SU-DHL-6 (cell line): ENCODE measurements around the gene MITF.
"Not testable (repeated sequence)": the region's sequence is repeated elsewhere in the genome, so short reads cannot be mapped to it uniquely, and the experiment has no call there.

Experiments
- CTCF ChIP-seq: fragments of 200-600 bp; sonication (generic); IDR thresholded peaks from one replicate; pipeline ENCODE4 v1.5.1; 2017; ENCODE audit warnings: antibody characterized with exemption, mild to moderate bottlenecking, low read length, moderate library complexity; ENCODE audit not compliant: insufficient read depth, poor library complexity, severe bottlenecking
- EZH2phosphoT487 ChIP-seq: fragments of 200-600 bp; sonication (generic), shearing (Covaris generic); conservative IDR thresholded peaks from 2 replicates; pipeline ENCODE4 v1.6.1; 2018; ENCODE audit warnings: mild to moderate bottlenecking, antibody characterized with exemption, low read length, moderate library complexity, mixed read lengths

GRCh38 chr3:69796126-69796525 lies 56.9 kb downstream of the MITF start:
- not testable (repeated sequence) for TF ChIP-seq CTCF, EZH2phosphoT487
